H1 (cell line): Measurements from ENCODE around the gene TMPRSS9. TPM values are rescaled to one million over a fixed set of nuclear protein-coding genes. Genes with fewer than 3 reads are reported as not detected.
A peak's percentile ranks its signal among the peaks of the same experiment; 100 is the strongest.

Source experiments
- CTCF ChIA-PET: fragments of 300-600 bp; sonication (Branson Sonifier 250); formaldehyde crosslinking; loops from one replicate; lab custom pipeline; 2021; ENCODE audit not compliant: partially characterized antibody; lab: Charles Lee
- POLR2A ChIA-PET: fragments of 300-600 bp; sonication (Branson Sonifier 250); formaldehyde crosslinking; loops from one replicate; lab custom pipeline; 2021; ENCODE audit warnings: inconsistent platforms; ENCODE audit not compliant: partially characterized antibody; lab: Charles Lee
- DNase-seq, 2 experiments: peaks; one replicate each; pipeline versions ENCODE4 v3.0.0 to v3.0.0-alpha.2; 2010 to 2022; ENCODE audit warnings: low spot score in 2 of 2, low read depth in 1 of 2, mixed read lengths in 1 of 2
- FAIRE-seq: peaks from 2 replicates; lab custom pipeline; 2011; peaks lifted over from hg19 to GRCh38; lab: Jason Lieb, UNC
- H2AFZ ChIP-seq: 2 replicates; pipeline ENCODE4 v1.8.1; 2012; ENCODE audit warnings: low read length, inconsistent platforms
- H2AK5ac ChIP-seq: 2 replicates; pipeline ENCODE4 v1.6.1; 2013; ENCODE audit warnings: low read depth, low read length
- H2BK120ac ChIP-seq: replicated peaks from 2 replicates; pipeline ENCODE3; 2013; ENCODE audit warnings: low read depth, low read length, inconsistent platforms
- H2BK12ac ChIP-seq: 2 replicates; pipeline ENCODE4 v1.6.1; 2013; ENCODE audit warnings: low read depth, low read length
- H2BK15ac ChIP-seq: 2 replicates; pipeline ENCODE4 v1.6.1; 2013; ENCODE audit warnings: low read length
- H2BK20ac ChIP-seq: 2 replicates; pipeline ENCODE4 v1.6.1; 2013; ENCODE audit warnings: low read length
- H2BK5ac ChIP-seq: 2 replicates; pipeline ENCODE4 v1.6.1; 2013; ENCODE audit warnings: low read depth, low read length
- H3K14ac ChIP-seq: 2 replicates; pipeline ENCODE4 v1.6.1; 2013; ENCODE audit warnings: inconsistent platforms; ENCODE audit not compliant: insufficient read length
- H3K18ac ChIP-seq: 2 replicates; pipeline ENCODE4 v1.6.1; 2013; ENCODE audit warnings: low read length; ENCODE audit errors: extremely low read depth
- H3K23ac ChIP-seq: 2 replicates; pipeline ENCODE4 v1.6.1; 2013; ENCODE audit warnings: inconsistent platforms; ENCODE audit not compliant: insufficient read length
- H3K23me2 ChIP-seq: 2 replicates; pipeline ENCODE4 v1.6.1; 2013; ENCODE audit warnings: low read depth, low read length
- H3K27ac ChIP-seq: 2 replicates; pipeline ENCODE4 v1.6.1; 2011; ENCODE audit warnings: low read depth, low read length, inconsistent platforms
- H3K27me3 ChIP-seq, 4 experiments: replicated peaks in 1 of 4; 1 replicate in 1 of 4; 2 replicates in 3 of 4; pipeline versions ENCODE4 v1.6.1 to v1.8.1; 2011 to 2013; ENCODE audit warnings: low read length in 3 of 4, mild to moderate bottlenecking in 3 of 4, inconsistent platforms in 2 of 4, mixed read lengths in 2 of 4, moderate library complexity in 1 of 4; ENCODE audit not compliant: control insufficient read depth in 3 of 4, insufficient read depth in 3 of 4; ENCODE audit errors: extremely low read depth in 1 of 4
- H3K36me3 ChIP-seq, 4 experiments: 2 replicates each; pipeline versions ENCODE4 v1.6.1 to v1.8.1; 2011 to 2013; ENCODE audit warnings: mild to moderate bottlenecking in 4 of 4, low read length in 3 of 4, moderate library complexity in 2 of 4, control low read depth in 1 of 4, inconsistent platforms in 1 of 4; ENCODE audit not compliant: insufficient read depth in 4 of 4, control insufficient read depth in 2 of 4
- H3K4ac ChIP-seq: replicated peaks from 2 replicates; pipeline ENCODE3; 2013; ENCODE audit warnings: low read length, low read depth, mixed read lengths, inconsistent platforms; ENCODE audit not compliant: insufficient read length
- H3K4me1 ChIP-seq, 4 experiments: replicated peaks in 1 of 4; 1 replicate in 1 of 4; 2 replicates in 3 of 4; pipeline versions ENCODE4 v1.6.1 to v1.8.1; 2011 to 2013; ENCODE audit warnings: low read length in 3 of 4, inconsistent platforms in 2 of 4, mixed read lengths in 1 of 4; ENCODE audit not compliant: insufficient read depth in 4 of 4, control insufficient read depth in 3 of 4
- H3K4me2 ChIP-seq, 2 experiments: 2 replicates each; pipeline versions ENCODE4 v1.6.1 to v1.8.1; 2011 to 2013; ENCODE audit warnings: low read depth in 2 of 2, low read length in 2 of 2, control low read depth in 1 of 2, inconsistent platforms in 1 of 2, mild to moderate bottlenecking in 1 of 2; ENCODE audit not compliant: insufficient read depth in 1 of 2
- H3K4me3 ChIP-seq, 4 experiments: fragments of 200-600, 300-600 bp in 1 of 4; sonication (generic), shearing (Covaris generic), sonication (Bioruptor Twin) in 1 of 4; 2 replicates each; pipeline versions ENCODE4 v1.5.1 to v1.8.1; 2011 to 2016; ENCODE audit warnings: low read length in 4 of 4, low read depth in 3 of 4, control low read depth in 2 of 4, inconsistent platforms in 2 of 4, mild to moderate bottlenecking in 2 of 4, mixed read lengths in 1 of 4, moderate library complexity in 1 of 4; ENCODE audit not compliant: insufficient read depth in 2 of 4; ENCODE audit errors: extremely low read depth in 1 of 4
- H3K56ac ChIP-seq: replicated peaks from 2 replicates; pipeline ENCODE3; 2013; ENCODE audit warnings: low read depth, mild to moderate bottlenecking, mixed read lengths, low read length, inconsistent platforms; ENCODE audit not compliant: insufficient read length
- H3K79me1 ChIP-seq: 2 replicates; pipeline ENCODE4 v1.6.1; 2013; ENCODE audit warnings: low read depth, low read length, control low read depth
- H3K79me2 ChIP-seq, 2 experiments: 2 replicates each; pipeline versions ENCODE4 v1.6.1 to v1.8.1; 2012 to 2013; ENCODE audit warnings: low read length in 2 of 2, mild to moderate bottlenecking in 2 of 2, inconsistent platforms in 1 of 2; ENCODE audit not compliant: insufficient read depth in 2 of 2, control insufficient read depth in 1 of 2
- H3K9ac ChIP-seq, 4 experiments: replicated peaks in 1 of 4; 1 replicate in 1 of 4; 2 replicates in 3 of 4; pipeline versions ENCODE4 v1.6.1 to v1.8.1; 2011 to 2013; ENCODE audit warnings: low read depth in 3 of 4, low read length in 3 of 4, control low read depth in 2 of 4, mild to moderate bottlenecking in 2 of 4, moderate library complexity in 2 of 4, inconsistent platforms in 1 of 4; ENCODE audit errors: extremely low read depth in 1 of 4
- H3K9me3 ChIP-seq, 2 experiments: 2 replicates each; pipeline versions ENCODE4 v1.6.1 to v1.8.1; 2012 to 2013; ENCODE audit warnings: mild to moderate bottlenecking in 2 of 2, moderate library complexity in 2 of 2, control low read depth in 1 of 2, inconsistent platforms in 1 of 2, low read depth in 1 of 2, low read length in 1 of 2, mixed read lengths in 1 of 2; ENCODE audit not compliant: insufficient read depth in 2 of 2
- H4K20me1 ChIP-seq, 2 experiments: replicated peaks in 1 of 2; 2 replicates each; pipeline versions ENCODE3 to v1.8.1; 2011 to 2013; ENCODE audit warnings: inconsistent platforms in 2 of 2, low read length in 2 of 2, mild to moderate bottlenecking in 1 of 2; ENCODE audit not compliant: insufficient read depth in 2 of 2, control insufficient read depth in 1 of 2
- H4K5ac ChIP-seq: 2 replicates; pipeline ENCODE4 v1.6.1; 2013; ENCODE audit warnings: low read length, low read depth, mixed read lengths, inconsistent platforms; ENCODE audit not compliant: insufficient read length
- H4K8ac ChIP-seq: 2 replicates; pipeline ENCODE4 v1.8.0; 2013; ENCODE audit warnings: mild to moderate bottlenecking, moderate library complexity, low read length, inconsistent platforms; ENCODE audit not compliant: insufficient read depth; ENCODE audit errors: extremely low read depth
- H4K91ac ChIP-seq: replicated peaks from 2 replicates; pipeline ENCODE3; 2013; ENCODE audit warnings: low read length, mixed read lengths, inconsistent platforms; ENCODE audit not compliant: insufficient read length
- CEBPB ChIP-seq: IDR thresholded peaks from 2 replicates; pipeline ENCODE4 v1.6.1; 2012; ENCODE audit warnings: low read depth, low read length
- CHD1 ChIP-seq: IDR thresholded peaks from 2 replicates; pipeline ENCODE4 v1.6.1; 2012; ENCODE audit warnings: low read depth, low read length, improper control_type of control experiment
- GABPA ChIP-seq: IDR thresholded peaks from 2 replicates; pipeline ENCODE4 v1.6.1; 2011; ENCODE audit warnings: mild to moderate bottlenecking, low read length, moderate library complexity, borderline replicate concordance; ENCODE audit not compliant: insufficient read depth
- WGBS, 2 experiments: shearing (Covaris generic) in 1 of 2; methylation state at CpG; one replicate each; pipeline versions ENCODE4 v1.1.6 to v1.1.7; 2013 to 2015; ENCODE audit warnings: low lambda C conversion rate in 2 of 2, mixed read lengths in 2 of 2, inconsistent platforms in 1 of 2, low coverage in 1 of 2, missing lambda C conversion rate in 1 of 2; ENCODE audit not compliant: insufficient replicate concordance in 2 of 2, insufficient coverage in 1 of 2, insufficient read length in 1 of 2; ENCODE audit errors: extremely low coverage in 1 of 2, missing lambda C conversion rate in 1 of 2; 5-methylcytosine and 5-hydroxymethylcytosine counted together
- polyA plus RNA-seq, 7 experiments: library from polyadenylated mRNA; depleted of rRNA in 3 of 7; stranded (reverse) in 5 of 7; unstranded in 2 of 7; fragments of >200 nt in 5 of 7; fragments of 200-250 nt in 2 of 7; gene quantifications; 1 replicate in 5 of 7; 2 replicates in 1 of 7; 4 replicates in 1 of 7; pipeline versions ENCODE4 v1.2.1 to v1.2.3, GENCODE V29; 2011 to 2013; ENCODE audit warnings: missing spikeins in 2 of 7, mixed read lengths in 2 of 7
- total RNA-seq: library from RNA; stranded (reverse); fragmentation: NEBNext Ultra II Directional; extraction: Animal tissue kit (Norgen Biotek cat#: 25700); gene quantifications from 2 replicates; pipeline ENCODE4 v1.2.1, GENCODE V29; 2021
- TF ChIP-seq, protein P1 (sequence below): IDR thresholded peaks from 2 replicates; pipeline ENCODE4 v1.6.1; 2012; ENCODE audit warnings: low read length, inconsistent platforms
- TF ChIP-seq, protein P2 (sequence below): IDR thresholded peaks from 2 replicates; pipeline ENCODE4 v1.6.1; 2012; ENCODE audit warnings: inconsistent platforms

TMPRSS9 gene
- total and polyA plus RNA-seq, 2 of the 8 experiments (the other 6 are each of a cell fraction or from before 2014, with no cell fraction given): 0.15 to 0.19 TPM

- H3K18ac ChIP-seq: peak overlapping the region; percentile 52; the same call in 1 of the 2 replicates
- H2BK15ac ChIP-seq: no peak overlapping the region
- peak overlapping the region; percentile 6; the same call in 1 of the 2 replicates for H2BK12ac ChIP-seq
- no peaks in the 10 kb centered on the region for H3K9me3 ChIP-seq
- CTCF ChIA-PET: interaction anchor here (0.7 to 1.6 kb wide), 6 partner anchors 21 to 482 kb away, joined by 3 to 4 read pairs (median 3); no protein-coding TSS in a partner anchor
- no peak overlapping the region for H2BK120ac ChIP-seq
- H3K79me2 ChIP-seq: peaks cover 2 to 16% of the 10 kb centered on the region in 2 experiments; a peak in 3 of 4 replicates
- peaks cover 13% of the 10 kb centered on the region for H3K79me1 ChIP-seq
- no peak overlapping the region for H2AK5ac ChIP-seq
- peak; percentile 58; the same call in 1 of the 2 replicates for TF ChIP-seq CHD1
- TF ChIP-seq, protein P1, sequence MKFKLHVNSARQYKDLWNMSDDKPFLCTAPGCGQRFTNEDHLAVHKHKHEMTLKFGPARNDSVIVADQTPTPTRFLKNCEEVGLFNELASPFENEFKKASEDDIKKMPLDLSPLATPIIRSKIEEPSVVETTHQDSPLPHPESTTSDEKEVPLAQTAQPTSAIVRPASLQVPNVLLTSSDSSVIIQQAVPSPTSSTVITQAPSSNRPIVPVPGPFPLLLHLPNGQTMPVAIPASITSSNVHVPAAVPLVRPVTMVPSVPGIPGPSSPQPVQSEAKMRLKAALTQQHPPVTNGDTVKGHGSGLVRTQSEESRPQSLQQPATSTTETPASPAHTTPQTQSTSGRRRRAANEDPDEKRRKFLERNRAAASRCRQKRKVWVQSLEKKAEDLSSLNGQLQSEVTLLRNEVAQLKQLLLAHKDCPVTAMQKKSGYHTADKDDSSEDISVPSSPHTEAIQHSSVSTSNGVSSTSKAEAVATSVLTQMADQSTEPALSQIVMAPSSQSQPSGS: no peak
- peak; percentile 22; the same call in 1 of the 2 replicates for TF ChIP-seq GABPA
- TF ChIP-seq, protein P2, sequence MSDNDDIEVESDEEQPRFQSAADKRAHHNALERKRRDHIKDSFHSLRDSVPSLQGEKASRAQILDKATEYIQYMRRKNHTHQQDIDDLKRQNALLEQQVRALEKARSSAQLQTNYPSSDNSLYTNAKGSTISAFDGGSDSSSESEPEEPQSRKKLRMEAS: peak; percentile 66
- TF ChIP-seq CEBPB: no peak
- H4K8ac ChIP-seq: peak overlapping the region; percentile 91
- H3K36me3 ChIP-seq: peaks cover 2 to 32% (median 16%) of the 10 kb centered on the region in 4 experiments; a peak in 7 of 8 replicates
- H4K20me1 ChIP-seq: peaks cover 10 to 16% of the 10 kb centered on the region in 2 experiments
- no peak overlapping the region for H3K23ac ChIP-seq
- peak overlapping the region; percentile 99 for H3K27ac ChIP-seq
- peak overlapping the region; percentile 8 for H3K4ac ChIP-seq
- no peak overlapping the region for H2AFZ ChIP-seq
- H4K5ac ChIP-seq: no peak overlapping the region
- peak overlapping the region in 3 of 4 experiments; percentile 65 to 99 (median 98); a peak in 6 of 7 replicates for H3K9ac ChIP-seq
- no peak overlapping the region for H4K91ac ChIP-seq
- no peaks in the 10 kb centered on the region for H3K27me3 ChIP-seq
- no peak overlapping the region for H2BK20ac ChIP-seq
- peak overlapping the region in 3 of 4 experiments; percentile 85 to 93 (median 89); a peak in 7 of 8 replicates for H3K4me3 ChIP-seq
- H2BK5ac ChIP-seq: peak overlapping the region; percentile 100; the same call in 1 of the 2 replicates
- DNase-seq: peak in 1 of 2 experiments; percentile 71
- peak overlapping the region; percentile 84 to 94 for H3K4me2 ChIP-seq
- H3K14ac ChIP-seq: no peak overlapping the region
- no peak for FAIRE-seq
- WGBS, 2 experiments: 51% methylated on average over 24 of the region's 25 CpGs; no CpG with 5 or more reads in 1 of the 2 experiments
- no peak overlapping the region for H3K56ac ChIP-seq
- POLR2A ChIA-PET: interaction anchor here (0.6 to 8.2 kb wide), 29 partner anchors 10 to 1646 kb away, joined by 3 to 84 read pairs (median 4); partner anchors contain the start of genes GADD45B, LMNB2, LSM7 and SPPL2B
- peaks cover 13% of the 10 kb centered on the region; the same call in 1 of the 2 replicates for H3K23me2 ChIP-seq
- H3K4me1 ChIP-seq: peaks cover 0 to 18% (median 13%) of the 10 kb centered on the region in 4 experiments; a peak in 5 of 7 replicates
Measured at GRCh38 chr19:2428321-2428690, 68.2 kb downstream of the TMPRSS9 start.
